ENCODE measurements around the gene PXMP2.

DNA sequence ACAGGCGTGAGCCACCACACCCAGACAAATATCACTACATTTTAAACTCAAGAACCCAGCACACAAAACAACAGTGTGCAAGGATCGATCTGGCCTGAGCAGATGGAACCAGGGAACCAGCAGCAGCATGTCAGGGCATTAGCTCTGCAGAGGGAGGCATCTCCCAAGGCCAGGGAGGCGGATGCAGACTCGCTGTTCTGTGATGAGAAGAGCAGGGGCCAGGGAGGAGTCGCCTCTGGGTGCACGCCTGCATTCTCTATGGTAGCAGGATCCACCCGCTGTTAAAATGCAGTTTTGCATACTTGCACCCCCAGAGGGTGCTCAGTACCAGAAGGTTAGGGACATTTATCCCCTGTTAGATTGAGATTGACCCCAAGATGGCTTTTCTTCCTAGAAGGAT, 41.1 kb downstream of the PXMP2 start:
- TF ChIP-seq, protein P1, sequence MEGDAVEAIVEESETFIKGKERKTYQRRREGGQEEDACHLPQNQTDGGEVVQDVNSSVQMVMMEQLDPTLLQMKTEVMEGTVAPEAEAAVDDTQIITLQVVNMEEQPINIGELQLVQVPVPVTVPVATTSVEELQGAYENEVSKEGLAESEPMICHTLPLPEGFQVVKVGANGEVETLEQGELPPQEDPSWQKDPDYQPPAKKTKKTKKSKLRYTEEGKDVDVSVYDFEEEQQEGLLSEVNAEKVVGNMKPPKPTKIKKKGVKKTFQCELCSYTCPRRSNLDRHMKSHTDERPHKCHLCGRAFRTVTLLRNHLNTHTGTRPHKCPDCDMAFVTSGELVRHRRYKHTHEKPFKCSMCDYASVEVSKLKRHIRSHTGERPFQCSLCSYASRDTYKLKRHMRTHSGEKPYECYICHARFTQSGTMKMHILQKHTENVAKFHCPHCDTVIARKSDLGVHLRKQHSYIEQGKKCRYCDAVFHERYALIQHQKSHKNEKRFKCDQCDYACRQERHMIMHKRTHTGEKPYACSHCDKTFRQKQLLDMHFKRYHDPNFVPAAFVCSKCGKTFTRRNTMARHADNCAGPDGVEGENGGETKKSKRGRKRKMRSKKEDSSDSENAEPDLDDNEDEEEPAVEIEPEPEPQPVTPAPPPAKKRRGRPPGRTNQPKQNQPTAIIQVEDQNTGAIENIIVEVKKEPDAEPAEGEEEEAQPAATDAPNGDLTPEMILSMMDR (IDR thresholded peaks at IDR 0.05): no peak
- no peak for TF ChIP-seq POLR2AphosphoS5 (IDR thresholded peaks at IDR 0.05)
- TF ChIP-seq POLR2A (IDR thresholded peaks at IDR 0.05; ENCODE audit: low read depth): no peak
- no peak for TF ChIP-seq EP300 (IDR thresholded peaks at IDR 0.05)

Data from esophagus muscularis mucosa (tissue), 4 donors.